H1 (cell line): ENCODE measurements around the gene SKP1. TPM values are rescaled to one million over a fixed set of nuclear protein-coding genes. Genes with fewer than 3 reads are reported as not detected.

Experiments
- CTCF ChIA-PET: fragments of 300-600 bp; sonication (Branson Sonifier 250); formaldehyde crosslinking; loops from one replicate; lab custom pipeline; 2021; ENCODE audit not compliant: partially characterized antibody; lab: Charles Lee
- POLR2A ChIA-PET: fragments of 300-600 bp; sonication (Branson Sonifier 250); formaldehyde crosslinking; loops from one replicate; lab custom pipeline; 2021; ENCODE audit warnings: inconsistent platforms; ENCODE audit not compliant: partially characterized antibody; lab: Charles Lee
- DNase-seq, 2 experiments: peaks; one replicate each; pipeline versions ENCODE4 v3.0.0 to v3.0.0-alpha.2; 2010 to 2022; ENCODE audit warnings: low spot score in 2 of 2, low read depth in 1 of 2, mixed read lengths in 1 of 2
- FAIRE-seq: peaks from 2 replicates; lab custom pipeline; 2011; peaks lifted over from hg19 to GRCh38; lab: Jason Lieb, UNC
- H2AFZ ChIP-seq: 2 replicates; pipeline ENCODE4 v1.8.1; 2012; ENCODE audit warnings: low read length, inconsistent platforms
- H2AK5ac ChIP-seq: 2 replicates; pipeline ENCODE4 v1.6.1; 2013; ENCODE audit warnings: low read depth, low read length
- H2BK120ac ChIP-seq: replicated peaks from 2 replicates; pipeline ENCODE3; 2013; ENCODE audit warnings: low read depth, low read length, inconsistent platforms
- H2BK12ac ChIP-seq: 2 replicates; pipeline ENCODE4 v1.6.1; 2013; ENCODE audit warnings: low read depth, low read length
- H2BK15ac ChIP-seq: 2 replicates; pipeline ENCODE4 v1.6.1; 2013; ENCODE audit warnings: low read length
- H2BK20ac ChIP-seq: 2 replicates; pipeline ENCODE4 v1.6.1; 2013; ENCODE audit warnings: low read length
- H2BK5ac ChIP-seq: 2 replicates; pipeline ENCODE4 v1.6.1; 2013; ENCODE audit warnings: low read depth, low read length
- H3K14ac ChIP-seq: 2 replicates; pipeline ENCODE4 v1.6.1; 2013; ENCODE audit warnings: inconsistent platforms; ENCODE audit not compliant: insufficient read length
- H3K18ac ChIP-seq: 2 replicates; pipeline ENCODE4 v1.6.1; 2013; ENCODE audit warnings: low read length; ENCODE audit errors: extremely low read depth
- H3K23ac ChIP-seq: 2 replicates; pipeline ENCODE4 v1.6.1; 2013; ENCODE audit warnings: inconsistent platforms; ENCODE audit not compliant: insufficient read length
- H3K23me2 ChIP-seq: 2 replicates; pipeline ENCODE4 v1.6.1; 2013; ENCODE audit warnings: low read depth, low read length
- H3K27ac ChIP-seq: 2 replicates; pipeline ENCODE4 v1.6.1; 2011; ENCODE audit warnings: low read depth, low read length, inconsistent platforms
- H3K27me3 ChIP-seq, 4 experiments: replicated peaks in 1 of 4; 1 replicate in 1 of 4; 2 replicates in 3 of 4; pipeline versions ENCODE4 v1.6.1 to v1.8.1; 2011 to 2013; ENCODE audit warnings: low read length in 3 of 4, mild to moderate bottlenecking in 3 of 4, inconsistent platforms in 2 of 4, mixed read lengths in 2 of 4, moderate library complexity in 1 of 4; ENCODE audit not compliant: control insufficient read depth in 3 of 4, insufficient read depth in 3 of 4; ENCODE audit errors: extremely low read depth in 1 of 4
- H3K36me3 ChIP-seq, 4 experiments: 2 replicates each; pipeline versions ENCODE4 v1.6.1 to v1.8.1; 2011 to 2013; ENCODE audit warnings: mild to moderate bottlenecking in 4 of 4, low read length in 3 of 4, moderate library complexity in 2 of 4, control low read depth in 1 of 4, inconsistent platforms in 1 of 4; ENCODE audit not compliant: insufficient read depth in 4 of 4, control insufficient read depth in 2 of 4
- H3K4ac ChIP-seq: replicated peaks from 2 replicates; pipeline ENCODE3; 2013; ENCODE audit warnings: low read length, low read depth, mixed read lengths, inconsistent platforms; ENCODE audit not compliant: insufficient read length
- H3K4me1 ChIP-seq, 4 experiments: replicated peaks in 1 of 4; 1 replicate in 1 of 4; 2 replicates in 3 of 4; pipeline versions ENCODE4 v1.6.1 to v1.8.1; 2011 to 2013; ENCODE audit warnings: low read length in 3 of 4, inconsistent platforms in 2 of 4, mixed read lengths in 1 of 4; ENCODE audit not compliant: insufficient read depth in 4 of 4, control insufficient read depth in 3 of 4
- H3K4me2 ChIP-seq, 2 experiments: 2 replicates each; pipeline versions ENCODE4 v1.6.1 to v1.8.1; 2011 to 2013; ENCODE audit warnings: low read depth in 2 of 2, low read length in 2 of 2, control low read depth in 1 of 2, inconsistent platforms in 1 of 2, mild to moderate bottlenecking in 1 of 2; ENCODE audit not compliant: insufficient read depth in 1 of 2
- H3K4me3 ChIP-seq, 4 experiments: fragments of 200-600, 300-600 bp in 1 of 4; sonication (generic), shearing (Covaris generic), sonication (Bioruptor Twin) in 1 of 4; 2 replicates each; pipeline versions ENCODE4 v1.5.1 to v1.8.1; 2011 to 2016; ENCODE audit warnings: low read length in 4 of 4, low read depth in 3 of 4, control low read depth in 2 of 4, inconsistent platforms in 2 of 4, mild to moderate bottlenecking in 2 of 4, mixed read lengths in 1 of 4, moderate library complexity in 1 of 4; ENCODE audit not compliant: insufficient read depth in 2 of 4; ENCODE audit errors: extremely low read depth in 1 of 4
- H3K56ac ChIP-seq: replicated peaks from 2 replicates; pipeline ENCODE3; 2013; ENCODE audit warnings: low read depth, mild to moderate bottlenecking, mixed read lengths, low read length, inconsistent platforms; ENCODE audit not compliant: insufficient read length
- H3K79me1 ChIP-seq: 2 replicates; pipeline ENCODE4 v1.6.1; 2013; ENCODE audit warnings: low read depth, low read length, control low read depth
- H3K79me2 ChIP-seq, 2 experiments: 2 replicates each; pipeline versions ENCODE4 v1.6.1 to v1.8.1; 2012 to 2013; ENCODE audit warnings: low read length in 2 of 2, mild to moderate bottlenecking in 2 of 2, inconsistent platforms in 1 of 2; ENCODE audit not compliant: insufficient read depth in 2 of 2, control insufficient read depth in 1 of 2
- H3K9ac ChIP-seq, 4 experiments: replicated peaks in 1 of 4; 1 replicate in 1 of 4; 2 replicates in 3 of 4; pipeline versions ENCODE4 v1.6.1 to v1.8.1; 2011 to 2013; ENCODE audit warnings: low read depth in 3 of 4, low read length in 3 of 4, control low read depth in 2 of 4, mild to moderate bottlenecking in 2 of 4, moderate library complexity in 2 of 4, inconsistent platforms in 1 of 4; ENCODE audit errors: extremely low read depth in 1 of 4
- H3K9me3 ChIP-seq, 2 experiments: 2 replicates each; pipeline versions ENCODE4 v1.6.1 to v1.8.1; 2012 to 2013; ENCODE audit warnings: mild to moderate bottlenecking in 2 of 2, moderate library complexity in 2 of 2, control low read depth in 1 of 2, inconsistent platforms in 1 of 2, low read depth in 1 of 2, low read length in 1 of 2, mixed read lengths in 1 of 2; ENCODE audit not compliant: insufficient read depth in 2 of 2
- H4K20me1 ChIP-seq, 2 experiments: replicated peaks in 1 of 2; 2 replicates each; pipeline versions ENCODE3 to v1.8.1; 2011 to 2013; ENCODE audit warnings: inconsistent platforms in 2 of 2, low read length in 2 of 2, mild to moderate bottlenecking in 1 of 2; ENCODE audit not compliant: insufficient read depth in 2 of 2, control insufficient read depth in 1 of 2
- H4K5ac ChIP-seq: 2 replicates; pipeline ENCODE4 v1.6.1; 2013; ENCODE audit warnings: low read length, low read depth, mixed read lengths, inconsistent platforms; ENCODE audit not compliant: insufficient read length
- H4K8ac ChIP-seq: 2 replicates; pipeline ENCODE4 v1.8.0; 2013; ENCODE audit warnings: mild to moderate bottlenecking, moderate library complexity, low read length, inconsistent platforms; ENCODE audit not compliant: insufficient read depth; ENCODE audit errors: extremely low read depth
- H4K91ac ChIP-seq: replicated peaks from 2 replicates; pipeline ENCODE3; 2013; ENCODE audit warnings: low read length, mixed read lengths, inconsistent platforms; ENCODE audit not compliant: insufficient read length
- ASH2L ChIP-seq: fragments of 200-600, 300-600 bp; sonication (generic); IDR thresholded peaks from one replicate; pipeline ENCODE4 v1.7.1; 2017; ENCODE audit warnings: low read length
- ATF3 ChIP-seq: IDR thresholded peaks from 2 replicates; pipeline ENCODE4 v1.6.1; 2011; ENCODE audit warnings: low read depth, mild to moderate bottlenecking, low read length; ENCODE audit not compliant: insufficient read depth
- BACH1 ChIP-seq: IDR thresholded peaks from 2 replicates; pipeline ENCODE4 v1.6.1; 2012; ENCODE audit warnings: low read length, improper control_type of control experiment
- BCL11A ChIP-seq, 2 experiments: IDR thresholded peaks; one replicate each; pipeline ENCODE4 v1.6.1; 2011; ENCODE audit warnings: low read depth in 2 of 2, low read length in 2 of 2, mild to moderate bottlenecking in 2 of 2
- CTBP2 ChIP-seq: IDR thresholded peaks from 2 replicates; pipeline ENCODE4 v1.7.0; 2011; ENCODE audit warnings: borderline replicate concordance, mild to moderate bottlenecking, moderate library complexity, mixed read lengths, low read length; ENCODE audit not compliant: insufficient read depth, insufficient read length
- GTF2F1 ChIP-seq: IDR thresholded peaks from 2 replicates; pipeline ENCODE4 v1.6.1; 2012; ENCODE audit warnings: low read depth, low read length, improper control_type of control experiment, borderline replicate concordance
- HDAC6 ChIP-seq: IDR thresholded peaks from one replicate; pipeline ENCODE4 v1.7.1; 2012; ENCODE audit warnings: low read depth, mild to moderate bottlenecking, inconsistent platforms, low read length, moderate library complexity
- KDM1A ChIP-seq: fragments of 200-600, 300-600 bp; sonication (generic); IDR thresholded peaks from 2 replicates; pipeline ENCODE4 v1.7.1; 2016; ENCODE audit warnings: mild to moderate bottlenecking, low read length, borderline replicate concordance
- SAP30 ChIP-seq: fragments of 300-600 bp; sonication (generic); IDR thresholded peaks from 2 replicates; pipeline ENCODE4 v1.7.1; 2012; ENCODE audit warnings: low read length, moderate library complexity, mild to moderate bottlenecking, inconsistent platforms; ENCODE audit not compliant: insufficient read depth, insufficient replicate concordance
- WGBS, 2 experiments: shearing (Covaris generic) in 1 of 2; methylation state at CpG; one replicate each; pipeline versions ENCODE4 v1.1.6 to v1.1.7; 2013 to 2015; ENCODE audit warnings: low lambda C conversion rate in 2 of 2, mixed read lengths in 2 of 2, inconsistent platforms in 1 of 2, low coverage in 1 of 2, missing lambda C conversion rate in 1 of 2; ENCODE audit not compliant: insufficient replicate concordance in 2 of 2, insufficient coverage in 1 of 2, insufficient read length in 1 of 2; ENCODE audit errors: extremely low coverage in 1 of 2, missing lambda C conversion rate in 1 of 2; 5-methylcytosine and 5-hydroxymethylcytosine counted together
- polyA plus RNA-seq, 7 experiments: library from polyadenylated mRNA; depleted of rRNA in 3 of 7; stranded (reverse) in 5 of 7; unstranded in 2 of 7; fragments of >200 nt in 5 of 7; fragments of 200-250 nt in 2 of 7; gene quantifications; 1 replicate in 5 of 7; 2 replicates in 1 of 7; 4 replicates in 1 of 7; pipeline versions ENCODE4 v1.2.1 to v1.2.3, GENCODE V29; 2011 to 2013; ENCODE audit warnings: missing spikeins in 2 of 7, mixed read lengths in 2 of 7
- total RNA-seq: library from RNA; stranded (reverse); fragmentation: NEBNext Ultra II Directional; extraction: Animal tissue kit (Norgen Biotek cat#: 25700); gene quantifications from 2 replicates; pipeline ENCODE4 v1.2.1, GENCODE V29; 2021

SKP1 gene
- total and polyA plus RNA-seq, 2 of the 8 experiments (the other 6 are each of a cell fraction or from before 2014, with no cell fraction given): 163 to 332 TPM

GRCh38 chr5:134131165-134131564 is 45.6 kb downstream of the SKP1 start:
- CTCF ChIA-PET: interaction anchor here (0.9 to 24.3 kb wide), 5 partner anchors 13 to 176 kb away, joined by 3 to 629 read pairs (median 4); no protein-coding TSS in a partner anchor
- no peak overlapping the region for H3K56ac ChIP-seq
- peaks cover 18 to 29% of the 10 kb centered on the region in 2 experiments for H4K20me1 ChIP-seq

More at GRCh38 chr5:134131165-134131564, 45.6 kb downstream of the SKP1 start:
- POLR2A ChIA-PET: interaction anchor here (4.5 kb wide), 1 partner anchor 13 kb away, joined by 15 read pairs; no protein-coding TSS in a partner anchor
- Histone ChIP-seq H3K9ac (no peak overlapping the region), H2BK120ac (no peak overlapping the region), H3K27ac (no peak overlapping the region; the same call in 1 of the 2 replicates), H3K79me2 (no peaks in the 10 kb centered on the region; a peak in 1 of 4 replicates), H3K18ac (no peak overlapping the region), H3K4me3 (no peak overlapping the region), H3K23ac (no peak overlapping the region), H3K79me1 (peaks cover 8% of the 10 kb centered on the region), H3K4me1 (peaks cover 0 to 5% (median 2%) of the 10 kb centered on the region in 4 experiments; a peak in 3 of 7 replicates), H3K4ac (no peak overlapping the region), H3K14ac (no peak overlapping the region), H4K8ac (0 out of 2 replicates have a peak overlapping the region, but pooled peaks have one; percentile 26), H2AK5ac (no peak overlapping the region), H3K4me2 (no peak overlapping the region), H2BK20ac (no peak overlapping the region), H3K36me3 (peaks cover 0 to 3% (median under 1%) of the 10 kb centered on the region in 4 experiments; a peak in 2 of 8 replicates), H2BK15ac (no peak overlapping the region), H2BK5ac (no peak overlapping the region), H4K91ac (no peak overlapping the region), H2AFZ (no peak overlapping the region), H4K5ac (no peak overlapping the region), H3K9me3 (no peaks in the 10 kb centered on the region), H3K23me2 (no peaks in the 10 kb centered on the region), H2BK12ac (no peak overlapping the region), H3K27me3 (no peaks in the 10 kb centered on the region)
- FAIRE-seq: no peak
- TF ChIP-seq ATF3 (no peak), ASH2L (no peak), KDM1A (no peak), BCL11A (IDR thresholded peaks at IDR 0.05; ENCODE audit: low read depth in 2 of 2, low read length in 2 of 2) (no peak), SAP30 (no peak), GTF2F1 (no peak), CTBP2 (no peak), HDAC6 (no peak), BACH1 (no peak)
- 94% methylated on average over 3 of the region's 3 CpGs; no CpG with 5 or more reads in 1 of the 2 experiments for WGBS, 2 experiments
- DNase-seq: no peak
